Activated CD4-positive, CD25-positive, alpha-beta regulatory T cell (primary cell): Measurements from ENCODE around the gene NOTCH1.

Experiments used
- DNase-seq, 4 experiments: peaks; one replicate each; lab custom pipeline; 2025; lab: John Stamatoyannopoulos, UW

Gene NOTCH1

DNA sequence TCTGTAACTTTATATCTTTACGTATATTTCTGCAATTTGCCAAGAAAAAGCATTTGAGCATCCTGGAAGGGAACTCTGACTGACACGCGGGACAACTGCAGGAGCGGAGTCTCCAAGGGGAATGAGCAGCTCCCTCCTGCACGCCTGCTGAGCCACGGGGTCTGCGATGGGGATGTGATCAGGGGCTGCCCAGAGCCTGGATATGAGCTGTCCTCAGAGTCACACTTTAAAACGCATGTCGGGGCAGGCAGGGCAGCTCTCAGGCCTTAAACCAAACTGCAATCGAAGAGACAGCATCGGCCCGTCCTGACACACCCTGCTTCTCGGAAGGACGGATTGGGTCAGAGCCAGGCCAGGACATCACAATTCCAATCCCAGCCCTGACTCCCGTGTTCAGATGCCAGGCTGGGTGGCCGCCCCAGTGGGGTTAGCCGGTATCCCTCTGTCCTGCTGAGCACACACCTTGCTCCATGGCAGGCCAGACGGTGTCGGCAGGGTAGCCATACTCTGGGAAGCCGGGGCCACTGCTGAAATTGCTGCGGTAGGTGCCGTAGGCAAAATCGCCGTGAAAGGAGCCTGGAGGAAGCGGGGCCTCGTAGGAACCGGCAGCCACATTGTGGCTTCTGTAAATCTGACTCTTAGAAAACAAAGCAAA, 80.2 kb downstream of the NOTCH1 start:
- DNase-seq: no peak

DNA sequence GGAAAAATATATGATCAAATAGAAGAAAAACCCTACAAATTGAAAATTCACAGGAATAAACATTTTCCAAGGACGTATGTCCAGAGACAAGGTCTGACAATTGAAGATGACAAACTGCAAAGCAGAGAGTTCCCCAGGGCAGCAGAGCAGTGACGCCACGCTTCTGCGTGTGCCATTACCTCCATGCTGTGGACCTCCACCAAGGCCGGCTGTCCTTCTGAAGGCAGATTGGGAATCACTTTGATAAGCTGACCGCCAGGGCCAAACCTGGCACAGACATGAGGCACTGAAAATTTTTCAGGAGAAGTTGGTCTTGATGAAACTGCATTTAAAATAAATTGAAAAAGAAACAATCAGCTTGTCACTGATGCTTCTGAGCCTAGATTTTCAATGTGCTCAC, 81.6 kb downstream of the NOTCH1 start:
- no peak for DNase-seq

DNA sequence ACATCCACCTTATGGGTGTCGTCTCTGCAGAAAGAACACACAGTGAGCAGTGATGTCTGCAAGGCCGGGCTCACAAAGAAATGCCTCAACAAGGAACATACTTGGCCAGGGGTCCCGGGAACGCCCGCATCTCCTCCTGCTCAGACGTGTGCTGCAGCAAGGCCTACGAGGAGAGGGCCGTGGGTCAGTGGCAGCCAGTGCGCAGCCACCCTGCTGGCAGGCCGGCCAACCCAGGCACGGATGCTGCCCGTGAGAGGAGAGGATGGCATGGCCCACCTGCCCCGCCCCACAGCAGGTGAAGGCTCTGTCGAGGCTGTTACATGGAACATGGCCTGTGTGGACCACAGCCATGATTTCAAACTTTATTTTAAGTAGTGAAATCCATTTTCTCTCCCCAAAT, 82.3 kb downstream of the NOTCH1 start:
- no peak for DNase-seq

DNA sequence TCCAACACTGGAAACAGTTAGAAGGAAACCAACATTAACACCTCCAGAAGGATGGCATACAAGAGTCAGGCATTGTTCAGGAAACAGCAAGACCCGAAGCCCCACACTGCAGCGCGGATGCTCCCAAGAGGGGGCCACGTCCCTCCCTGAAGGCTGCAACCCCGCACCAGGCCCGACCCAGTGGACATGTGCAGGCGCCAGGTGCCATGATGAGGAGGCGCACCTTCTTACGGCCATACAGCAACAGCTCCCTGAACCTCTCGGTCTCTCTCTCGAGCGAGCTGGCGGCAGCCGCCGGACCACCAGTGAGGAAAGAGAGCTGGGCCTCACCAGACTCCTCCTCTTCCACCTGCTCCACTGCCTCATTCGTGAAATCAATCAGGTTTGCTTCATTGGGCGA, 83.2 kb downstream of the NOTCH1 start:
- DNase-seq: no peak

DNA sequence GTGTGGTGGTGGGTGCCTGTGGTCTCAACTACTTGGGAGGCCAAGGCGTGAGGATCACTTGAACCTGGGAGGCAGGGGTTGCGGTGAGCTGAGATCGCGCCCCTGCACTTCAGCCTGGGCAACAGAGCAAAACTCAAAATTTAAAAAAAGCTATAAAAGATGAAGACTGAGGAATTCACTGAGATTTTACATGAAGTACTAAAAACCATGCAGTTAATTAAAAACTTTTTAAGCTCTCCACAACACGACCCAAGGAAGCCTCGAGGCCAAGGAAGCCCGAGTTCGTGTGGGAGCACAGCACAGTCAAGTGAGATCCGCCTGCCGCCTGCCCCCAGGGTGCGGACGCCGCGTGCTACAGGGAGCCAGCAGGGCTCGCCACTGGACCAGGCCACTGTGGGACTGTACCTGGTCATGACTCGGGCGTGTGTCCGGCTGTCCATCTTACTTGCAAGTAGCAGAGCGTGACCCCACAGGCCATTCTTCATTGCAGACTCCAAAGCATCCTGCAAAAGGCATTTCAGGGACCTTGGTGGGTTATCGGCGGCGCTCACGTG, 85.0 kb downstream of the NOTCH1 start:
- no peak for DNase-seq

DNA sequence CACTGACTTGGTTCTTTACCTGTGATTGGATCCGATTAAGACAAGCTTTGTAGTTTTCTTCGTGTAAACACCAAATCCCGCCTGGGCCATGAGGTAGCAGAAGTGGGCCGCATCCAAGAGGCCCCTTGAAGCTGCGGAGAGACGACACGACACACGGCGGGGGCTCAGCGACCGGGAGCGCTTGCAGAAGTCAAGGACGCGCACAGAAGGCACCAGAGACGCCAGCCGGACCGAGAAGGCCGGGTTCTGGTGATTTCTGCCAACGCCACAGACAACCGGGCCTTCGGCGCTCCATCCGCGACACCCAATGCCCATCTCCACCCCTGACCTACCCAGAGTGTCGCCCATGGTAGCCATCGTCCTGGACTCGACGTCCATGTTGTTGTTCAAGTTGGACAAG, 86.4 kb downstream of the NOTCH1 start:
- DNase-seq: no peak

DNA sequence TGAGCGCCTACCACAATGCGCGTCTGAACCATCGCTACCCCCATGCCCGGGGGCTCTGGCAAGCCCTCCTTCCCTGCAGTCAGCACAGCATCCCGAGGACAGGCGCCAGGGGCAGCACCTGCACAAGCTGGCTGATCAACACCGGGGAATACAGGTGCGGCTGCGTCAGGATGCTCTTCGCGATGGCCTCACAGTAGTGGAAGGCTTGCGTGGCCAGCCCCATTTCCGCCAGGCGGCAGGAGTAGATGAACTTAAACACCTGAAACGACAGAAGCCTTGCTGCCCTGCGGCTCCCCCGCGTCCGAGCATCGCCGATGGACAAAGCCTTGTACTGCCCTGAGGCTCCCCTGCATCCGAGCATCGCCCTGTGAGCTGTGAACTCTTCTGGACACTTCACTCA, 88.5 kb downstream of the NOTCH1 start:
- no peak for DNase-seq

DNA sequence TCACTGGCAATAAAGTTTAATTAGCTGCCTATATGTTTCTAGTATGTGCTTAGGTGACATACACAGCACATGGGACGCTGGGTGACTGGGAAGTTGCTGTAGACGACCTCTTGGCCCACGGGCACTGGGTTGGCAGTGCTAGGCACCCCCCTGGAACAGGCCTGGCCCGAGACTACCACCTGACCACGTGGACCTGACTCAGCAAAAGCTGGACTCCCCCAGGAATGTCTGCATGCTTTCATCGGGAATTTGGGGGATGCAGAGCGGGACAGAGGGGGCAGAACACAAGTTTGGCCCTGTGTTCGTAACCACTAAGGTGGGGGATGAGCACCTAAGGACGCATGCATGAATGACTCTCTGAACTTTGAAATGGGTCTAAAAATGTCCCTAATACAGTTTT, 89.6 kb downstream of the NOTCH1 start:
- no peak for DNase-seq

DNA sequence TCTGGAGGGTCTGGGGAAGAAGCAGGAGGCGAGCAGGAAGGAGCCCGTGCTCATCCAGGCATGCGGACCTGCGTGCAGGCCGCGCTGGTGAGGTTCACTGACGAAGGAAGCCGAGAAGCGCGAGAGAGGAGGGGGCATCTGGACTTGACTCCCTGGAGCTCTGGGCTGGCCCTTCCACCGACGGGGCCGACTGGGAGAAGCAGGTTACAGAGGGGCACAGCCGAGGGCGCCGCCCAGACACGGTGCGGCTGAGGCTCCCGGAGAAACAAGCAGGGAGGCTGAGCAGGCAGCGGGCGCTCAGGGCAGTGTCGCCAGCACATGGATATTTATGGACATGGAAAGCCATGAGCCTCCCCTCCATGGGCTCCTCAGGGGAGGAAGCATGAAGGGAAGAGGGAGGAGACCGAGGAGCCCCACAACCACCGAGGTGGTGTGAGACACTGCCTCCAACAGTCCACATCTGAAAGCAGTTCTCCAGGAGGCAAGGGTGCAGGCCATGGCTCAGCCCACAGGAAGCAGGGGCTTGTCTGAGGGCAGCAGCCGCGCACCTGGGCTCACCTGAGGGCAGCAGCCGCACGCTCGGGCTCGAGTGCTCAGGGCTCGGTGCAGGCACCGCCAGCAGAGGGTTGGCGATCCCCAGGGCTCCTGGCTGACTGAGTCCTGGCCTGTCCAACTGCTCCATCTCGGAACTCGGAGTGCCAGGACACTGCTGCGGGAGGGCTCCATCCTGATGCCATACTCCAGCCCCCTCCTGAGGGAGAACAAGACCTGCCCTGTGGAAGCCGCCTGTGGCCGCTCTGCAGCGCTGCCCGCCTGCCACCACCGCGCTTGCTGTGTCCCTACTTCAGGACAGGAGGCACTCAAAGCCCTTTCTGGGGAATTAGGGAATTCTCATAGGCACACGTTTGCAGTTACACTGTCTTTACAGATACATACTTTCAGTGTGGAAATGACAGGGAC, 90.5 kb downstream of the NOTCH1 start:
- DNase-seq: no peak

DNA sequence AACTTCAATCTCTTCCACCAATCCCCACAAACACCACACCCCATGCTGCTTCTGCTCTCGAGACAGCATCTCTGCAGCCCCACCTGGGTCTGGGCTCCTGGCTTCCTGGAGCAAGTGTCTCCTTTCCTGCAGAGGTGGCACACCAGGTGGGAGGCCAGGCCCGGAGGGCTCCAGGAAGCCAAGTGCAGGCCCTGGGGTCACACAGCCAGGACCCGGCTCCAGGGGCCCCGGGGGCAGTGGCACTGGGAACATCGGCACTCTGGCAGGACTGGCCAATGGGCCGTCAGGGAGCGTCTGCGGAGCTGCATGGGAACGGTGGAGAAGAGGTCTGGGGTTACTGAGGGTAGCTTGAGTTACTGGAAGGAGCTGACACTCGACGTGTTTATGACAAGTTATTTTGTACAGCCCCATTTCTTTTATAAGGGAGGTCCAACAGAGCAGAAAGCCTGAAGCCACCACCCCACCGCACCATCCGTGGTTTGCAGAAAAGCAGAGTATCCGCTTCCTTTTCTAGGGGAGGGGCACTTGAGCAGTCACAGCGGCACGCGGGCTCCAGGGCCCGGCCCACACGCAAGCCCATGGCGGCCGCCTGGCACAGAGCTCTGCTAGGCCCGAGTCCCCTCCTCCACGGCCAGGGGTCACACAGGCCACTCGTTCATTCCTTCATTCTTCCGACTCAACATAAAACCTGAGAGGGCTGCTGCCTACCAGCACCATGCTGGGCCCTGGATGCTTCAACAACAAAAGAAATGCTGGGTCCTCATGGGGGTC, 91.6 kb downstream of the NOTCH1 start:
- no peak for DNase-seq

DNA sequence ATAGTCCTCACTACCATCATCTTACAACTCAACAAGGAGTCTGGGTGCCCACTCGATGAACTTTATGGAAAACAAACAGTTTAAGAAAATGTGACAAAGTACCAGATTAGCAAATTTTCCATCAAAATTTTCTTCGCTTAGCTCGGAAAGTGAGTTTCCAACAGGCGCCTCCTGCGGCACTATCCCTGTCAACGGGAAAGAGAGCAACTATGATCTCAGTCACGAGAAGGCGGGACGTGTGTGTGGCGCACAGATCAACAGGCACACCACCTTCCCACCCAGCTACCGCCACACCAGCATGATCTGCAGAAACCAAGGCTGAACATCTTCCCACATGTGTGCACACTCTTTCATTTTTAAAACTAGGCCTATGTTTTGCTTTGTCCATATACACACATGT, 92.5 kb downstream of the NOTCH1 start:
- DNase-seq: no peak

DNA sequence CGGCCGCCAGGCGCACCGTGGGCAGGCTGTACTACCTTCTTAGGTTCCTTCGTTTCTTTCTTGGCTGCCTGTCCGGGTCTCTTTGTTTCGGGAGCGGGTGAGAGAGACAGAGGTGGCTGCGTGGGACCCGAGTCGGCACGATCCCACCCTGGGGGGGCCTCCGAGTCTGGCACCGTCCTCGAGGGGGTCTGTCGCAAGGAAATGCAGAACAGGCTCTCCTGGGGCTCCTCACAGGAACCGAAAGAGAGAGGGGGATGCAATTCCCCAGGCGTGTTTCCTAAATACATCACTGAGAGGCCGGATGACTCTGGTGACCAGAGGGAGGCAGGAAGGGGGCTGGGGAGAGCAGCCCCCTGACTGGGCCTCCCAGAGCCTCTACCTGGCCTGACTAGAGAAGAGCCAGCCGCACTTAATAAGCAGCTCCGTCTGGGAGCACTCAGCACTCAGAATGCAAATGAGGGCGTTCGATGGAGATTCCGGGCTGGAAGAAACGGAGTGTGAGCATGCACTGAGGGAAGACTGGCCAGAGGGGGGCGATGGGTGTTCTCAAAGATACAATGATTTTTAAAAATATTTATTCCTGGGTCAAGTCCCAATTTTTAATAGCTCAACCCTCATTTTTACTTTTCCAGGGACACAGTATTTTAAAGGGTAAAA, 94.5 kb downstream of the NOTCH1 start:
- DNase-seq: no peak

DNA sequence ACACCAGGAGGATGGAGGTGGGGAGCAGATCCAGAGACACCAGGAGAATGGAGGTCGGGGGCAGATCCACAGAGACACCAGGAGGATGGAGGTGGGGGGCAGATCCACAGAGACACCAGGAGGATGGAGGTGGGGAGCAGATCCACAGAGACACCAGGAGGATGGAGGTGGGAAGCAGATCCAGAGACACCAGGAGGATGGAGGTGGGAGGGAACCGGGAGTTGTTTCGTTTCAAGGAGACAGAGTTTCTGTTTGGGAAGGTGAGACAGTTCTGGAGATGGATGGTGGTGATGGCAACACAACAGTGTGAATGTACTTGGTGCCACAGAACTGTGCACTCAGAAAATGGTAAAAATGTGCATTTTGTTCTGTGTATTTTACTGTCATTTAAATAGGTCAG, 97.2 kb downstream of the NOTCH1 start:
- DNase-seq: no peak

DNA sequence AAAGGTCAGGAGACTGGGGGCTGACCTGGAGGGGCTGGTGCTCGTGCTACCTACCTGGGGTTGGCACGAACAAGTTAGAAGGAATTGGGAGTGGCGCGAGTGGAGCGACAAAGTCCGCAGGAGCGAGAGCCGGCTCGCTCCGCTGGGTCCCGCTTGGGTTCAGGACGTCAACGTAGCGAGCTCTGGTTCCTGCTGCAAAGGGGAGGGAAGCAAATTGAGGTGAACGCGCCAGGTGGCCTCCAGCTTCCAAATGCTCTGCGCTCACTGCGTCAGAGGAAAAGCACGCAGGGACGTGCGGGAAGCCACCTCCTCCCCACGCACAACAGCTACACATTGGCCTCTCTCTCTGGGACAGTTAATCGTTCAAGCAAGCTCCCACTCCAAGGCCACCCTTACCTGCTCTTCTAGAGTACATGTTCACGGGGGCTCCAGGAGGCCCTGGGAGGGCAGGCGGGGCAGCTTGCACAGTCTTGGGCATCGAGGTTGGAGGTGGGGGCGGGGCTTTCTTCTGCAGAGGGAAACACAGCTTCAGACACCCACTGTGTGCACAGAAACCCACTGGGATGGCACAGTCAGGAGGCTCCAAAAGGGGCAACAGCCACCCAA, 98.6 kb downstream of the NOTCH1 start:
- no peak for DNase-seq

DNA sequence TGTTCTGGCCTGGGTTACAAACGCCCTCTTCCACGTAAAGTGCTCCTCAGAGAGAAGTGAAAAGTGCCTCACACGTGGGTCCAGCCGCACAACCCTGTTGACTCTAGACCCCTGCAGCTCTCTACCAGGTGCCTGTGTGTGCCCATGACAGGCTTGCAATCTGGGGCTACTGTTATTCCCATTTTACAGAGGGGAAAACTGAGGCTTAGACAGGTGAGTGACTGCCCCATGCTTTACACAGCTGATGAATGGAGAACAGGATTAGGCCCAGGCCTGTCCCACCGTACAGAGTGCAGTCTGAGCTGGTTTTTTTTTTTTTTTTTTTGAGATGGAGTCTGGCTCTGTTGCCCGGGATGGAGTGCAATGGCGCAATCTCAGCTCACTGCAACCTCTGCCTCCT, 100.0 kb downstream of the NOTCH1 start:
- no peak for DNase-seq
